ENCODE results near the gene TTPAL.

TTPAL gene
- 40.0 to 54.8 (median 47.1) reads per million in 4 experiments for total RNA-seq

GRCh38 chr20:44475694-44476560 is at the start of gene TTPAL:
TTPAL (plus strand) TSS chr20:44475874; CDS start chr20:44480000, 4,126 bp downstream.
- DNase-seq = peak; percentile 81

- DNase-seq = no peak
These were observed 49.8 kb upstream of the TTPAL start for GRCh38 chr20:44425923-44426322.

GRCh38 chr20:44426879-44427790 is 48.5 kb upstream of the TTPAL start:
- no peak for DNase-seq

GRCh38 chr20:44427804-44428173 is 47.9 kb upstream of the TTPAL start:
- DNase-seq = no peak

GRCh38 chr20:44428174-44429016 is 47.3 kb upstream of the TTPAL start:
- no peak for DNase-seq

GRCh38 chr20:44429017-44429339 is 46.7 kb upstream of the TTPAL start:
- no peak for DNase-seq

- no peak for DNase-seq
These were observed 46.0 kb upstream of the TTPAL start for GRCh38 chr20:44429419-44430269.

- no peak for DNase-seq
These were observed 45.2 kb upstream of the TTPAL start for GRCh38 chr20:44430270-44431065.

- DNase-seq = no peak
These were observed 44.6 kb upstream of the TTPAL start for GRCh38 chr20:44431118-44431501.

- no peak for DNase-seq
These were observed 44.0 kb upstream of the TTPAL start for GRCh38 chr20:44431502-44432234.

GRCh38 chr20:44432618-44433577 is 42.8 kb upstream of the TTPAL start:
- no peak for DNase-seq

GRCh38 chr20:44433751-44434538 is 41.7 kb upstream of the TTPAL start:
- DNase-seq = no peak

GRCh38 chr20:44435630-44436335 is 39.9 kb upstream of the TTPAL start:
- no peak for DNase-seq

GRCh38 chr20:44436393-44436792 is 39.3 kb upstream of the TTPAL start:
- no peak for DNase-seq

- no peak for DNase-seq
These were observed 38.2 kb upstream of the TTPAL start for GRCh38 chr20:44437497-44437896.

- DNase-seq = no peak
These were observed 36.9 kb upstream of the TTPAL start for GRCh38 chr20:44438782-44439181.

- no peak for DNase-seq
These were observed 36.4 kb upstream of the TTPAL start for GRCh38 chr20:44439318-44439717.

Measured in effector CD8-positive, alpha-beta T cell (primary cell).